IPS-20b (cell line): ENCODE data around the gene NCKAP5.

Source experiments
- H3K27ac ChIP-seq: one replicate; pipeline ENCODE4 v1.5.1; 2013; ENCODE audit warnings: low read length
- H3K27me3 ChIP-seq: 2 replicates; pipeline ENCODE4 v1.6.1; 2013; ENCODE audit warnings: mild to moderate bottlenecking, low read length, inconsistent platforms; ENCODE audit not compliant: insufficient read depth
- H3K36me3 ChIP-seq: 2 replicates; pipeline ENCODE4 v1.6.1; 2013; ENCODE audit warnings: low read depth, mild to moderate bottlenecking, inconsistent platforms, low read length, moderate library complexity; ENCODE audit not compliant: insufficient read depth
- H3K4me1 ChIP-seq: 2 replicates; pipeline ENCODE4 v1.6.1; 2013; ENCODE audit warnings: mild to moderate bottlenecking, control low read depth, inconsistent platforms, low read length, moderate library complexity; ENCODE audit not compliant: insufficient read depth
- H3K4me3 ChIP-seq: 2 replicates; pipeline ENCODE4 v1.5.1; 2013; ENCODE audit warnings: mild to moderate bottlenecking, low read length, inconsistent platforms
- H3K9ac ChIP-seq: 2 replicates; pipeline ENCODE4 v1.6.1; 2013; ENCODE audit warnings: low read depth, mild to moderate bottlenecking, inconsistent platforms, low read length, moderate library complexity
- H3K9me3 ChIP-seq: 2 replicates; pipeline ENCODE4 v1.6.1; 2013; ENCODE audit warnings: mild to moderate bottlenecking, low read depth, low read length, inconsistent platforms; ENCODE audit not compliant: insufficient read depth

Gene NCKAP5

DNA sequence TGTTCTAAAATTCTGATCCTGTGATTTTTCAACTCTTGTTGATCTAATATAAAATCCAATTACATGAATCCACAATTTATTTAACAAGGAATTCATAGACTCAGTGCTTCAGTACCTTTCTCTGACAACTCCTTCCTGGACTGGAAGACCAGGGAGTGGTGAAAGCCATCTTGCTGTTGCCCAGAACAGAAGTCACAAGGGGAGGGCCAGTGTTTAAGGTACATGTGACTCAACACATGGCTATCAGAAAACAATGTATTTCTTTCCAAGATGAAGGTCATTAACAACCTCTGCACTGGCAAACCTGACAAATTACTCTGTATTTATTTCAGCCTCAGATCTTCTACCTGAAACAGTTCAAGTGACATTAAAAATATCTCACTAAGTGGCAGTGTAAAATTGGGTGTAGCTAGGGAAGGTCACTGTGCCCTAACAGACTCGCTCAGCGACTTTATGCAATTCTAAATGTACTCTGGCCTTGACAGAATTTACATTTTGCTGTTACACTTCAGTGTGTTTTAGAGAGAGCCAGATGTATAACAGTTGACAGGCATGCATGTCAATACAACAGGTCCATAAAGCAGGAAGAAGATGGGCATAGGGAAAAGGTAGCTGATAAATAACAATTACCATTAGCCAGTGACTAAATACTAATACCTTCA, 75.4 kb downstream of the NCKAP5 start:
- Histone ChIP-seq H3K9me3 (no peaks in the 10 kb centered on the region), H3K27me3 (no peaks in the 10 kb centered on the region), H3K4me1 (peaks cover 14% of the 10 kb centered on the region; the same call in 1 of the 2 replicates), H3K36me3 (no peaks in the 10 kb centered on the region), H3K27ac (no peak overlapping the region), H3K4me3 (no peak overlapping the region), H3K9ac (no peak overlapping the region)

- Histone ChIP-seq H3K4me1 (no peaks in the 10 kb centered on the region; the same call in 1 of the 2 replicates), H3K9me3 (no peaks in the 10 kb centered on the region), H3K27ac (no peak overlapping the region), H3K4me3 (no peak overlapping the region), H3K9ac (no peak overlapping the region), H3K36me3 (no peaks in the 10 kb centered on the region), H3K27me3 (no peaks in the 10 kb centered on the region)
Observed at GRCh38 chr2:133490411-133490980, 77.8 kb downstream of the NCKAP5 start.

DNA sequence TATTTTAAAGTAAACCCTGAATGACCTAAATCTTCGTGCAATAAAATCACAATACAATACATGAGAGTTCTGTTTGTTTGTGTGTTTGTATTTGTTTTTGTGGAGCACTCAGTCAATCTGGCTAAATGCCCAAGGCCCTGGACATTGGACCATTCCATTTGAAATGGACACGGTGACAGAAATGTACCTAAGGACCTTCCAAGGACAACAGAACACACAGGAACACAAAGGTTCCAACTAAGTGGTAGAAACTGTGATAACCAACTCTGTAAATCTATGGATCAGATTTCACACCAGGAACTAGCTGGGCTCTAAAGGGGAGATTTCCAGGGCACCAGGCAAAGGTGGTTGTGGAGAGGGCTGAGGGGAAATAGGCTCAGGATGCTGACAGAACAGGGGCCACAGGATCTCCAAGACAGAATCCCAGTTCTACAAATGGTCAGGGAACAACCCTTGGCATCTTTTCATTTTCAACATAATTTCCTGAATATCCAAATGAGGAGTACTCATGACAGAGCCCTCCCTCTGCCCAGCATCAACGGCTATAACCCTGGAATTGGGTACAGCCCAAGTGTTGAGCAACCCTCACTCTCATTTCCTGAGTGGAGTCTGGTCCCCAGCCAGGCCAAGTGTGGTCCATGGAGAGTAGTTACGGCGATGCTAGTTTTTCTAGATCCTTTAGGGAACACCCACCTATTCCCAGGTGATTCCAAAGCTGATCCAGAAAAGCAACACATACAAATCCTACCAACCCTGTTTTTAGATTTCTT, 78.4 kb downstream of the NCKAP5 start:
- no peaks in the 10 kb centered on the region for H3K36me3 ChIP-seq

DNA sequence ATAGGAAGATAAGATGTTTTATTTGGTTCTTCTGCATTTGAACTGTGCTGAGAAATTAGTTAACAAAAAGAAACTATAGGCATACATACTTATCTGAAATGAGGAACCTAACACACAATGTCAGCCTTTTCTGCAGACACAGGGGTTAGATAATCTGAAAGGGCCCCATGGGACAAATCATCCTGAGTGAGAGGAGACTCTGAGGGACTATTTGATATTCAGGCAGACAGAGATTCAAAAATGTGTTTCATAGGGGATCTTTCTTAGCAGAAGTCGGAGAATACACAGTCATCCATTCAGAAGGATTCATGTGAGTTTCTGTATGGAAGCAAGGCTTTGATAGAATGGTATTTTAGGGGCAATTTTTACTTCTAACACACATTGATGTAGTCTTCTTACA, 79.1 kb downstream of the NCKAP5 start:
- H3K36me3 ChIP-seq: no peaks in the 10 kb centered on the region
- H3K4me3 ChIP-seq: no peak overlapping the region
- H3K27me3 ChIP-seq: no peaks in the 10 kb centered on the region
- no peak overlapping the region for H3K27ac ChIP-seq
- no peaks in the 10 kb centered on the region for H3K9me3 ChIP-seq
- H3K4me1 ChIP-seq: no peaks in the 10 kb centered on the region
- H3K9ac ChIP-seq: no peak overlapping the region

More for the DNA sequence above, 78.4 kb downstream of the NCKAP5 start:
- Histone ChIP-seq H3K4me1 (no peaks in the 10 kb centered on the region; the same call in 1 of the 2 replicates), H3K27ac (no peak overlapping the region), H3K4me3 (no peak overlapping the region), H3K9me3 (no peaks in the 10 kb centered on the region), H3K27me3 (no peaks in the 10 kb centered on the region), H3K9ac (no peak overlapping the region)

GRCh38 chr2:133486771-133487191, 81.5 kb downstream of the NCKAP5 start:
- H3K27me3 ChIP-seq: no peaks in the 10 kb centered on the region
- H3K36me3 ChIP-seq: no peaks in the 10 kb centered on the region
- H3K4me3 ChIP-seq: no peak overlapping the region

DNA sequence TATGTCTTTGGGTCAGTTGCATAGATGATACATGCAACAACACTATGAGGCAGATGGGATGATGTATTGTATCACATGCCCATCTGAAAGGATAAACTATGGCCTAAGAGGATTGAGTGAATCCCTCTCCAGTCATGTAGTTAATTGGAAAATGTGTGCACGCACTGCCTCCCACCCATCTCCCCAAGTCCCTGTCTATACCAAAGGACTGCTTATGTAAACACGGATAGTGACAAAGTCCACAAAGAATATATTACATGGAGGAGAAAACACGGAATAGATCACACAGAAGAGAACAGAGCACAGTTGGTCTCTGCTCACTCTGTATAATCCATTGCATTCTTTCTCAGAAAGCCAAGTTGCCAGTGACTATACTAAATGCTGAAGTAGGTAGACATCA, 82.4 kb downstream of the NCKAP5 start:
- no peak overlapping the region for H3K27ac ChIP-seq
- no peaks in the 10 kb centered on the region for H3K4me1 ChIP-seq
- no peak overlapping the region for H3K4me3 ChIP-seq
- no peaks in the 10 kb centered on the region for H3K27me3 ChIP-seq
- H3K36me3 ChIP-seq: no peaks in the 10 kb centered on the region
- no peaks in the 10 kb centered on the region for H3K9me3 ChIP-seq
- no peak overlapping the region for H3K9ac ChIP-seq

More at GRCh38 chr2:133486771-133487191, 81.5 kb downstream of the NCKAP5 start:
- H3K4me1 ChIP-seq: no peaks in the 10 kb centered on the region
- no peak overlapping the region for H3K27ac ChIP-seq
- no peak overlapping the region for H3K9ac ChIP-seq
- no peaks in the 10 kb centered on the region for H3K9me3 ChIP-seq

DNA sequence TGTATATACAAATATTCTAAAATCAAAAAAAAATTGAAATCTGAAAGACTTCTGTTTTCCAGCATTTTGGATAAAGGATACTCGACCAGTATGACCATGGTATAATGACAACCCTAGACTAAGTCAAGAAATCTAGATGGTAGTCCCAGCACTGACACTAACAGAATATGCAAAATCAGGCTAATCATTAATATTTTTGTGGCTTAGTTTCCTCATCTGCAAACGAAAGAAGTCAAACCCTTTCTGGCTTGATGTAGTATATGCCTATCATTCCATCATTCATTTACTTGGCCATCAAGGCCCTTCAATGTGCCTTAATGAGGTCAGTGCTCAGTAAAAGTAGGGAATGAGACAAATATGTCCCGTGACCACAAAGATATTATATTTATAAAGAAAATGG, 83.5 kb downstream of the NCKAP5 start:
- H3K4me1 ChIP-seq: no peaks in the 10 kb centered on the region
- no peak overlapping the region for H3K9ac ChIP-seq
- no peaks in the 10 kb centered on the region for H3K27me3 ChIP-seq
- H3K27ac ChIP-seq: no peak overlapping the region
- H3K9me3 ChIP-seq: no peaks in the 10 kb centered on the region
- no peak overlapping the region for H3K4me3 ChIP-seq
- no peaks in the 10 kb centered on the region for H3K36me3 ChIP-seq

DNA sequence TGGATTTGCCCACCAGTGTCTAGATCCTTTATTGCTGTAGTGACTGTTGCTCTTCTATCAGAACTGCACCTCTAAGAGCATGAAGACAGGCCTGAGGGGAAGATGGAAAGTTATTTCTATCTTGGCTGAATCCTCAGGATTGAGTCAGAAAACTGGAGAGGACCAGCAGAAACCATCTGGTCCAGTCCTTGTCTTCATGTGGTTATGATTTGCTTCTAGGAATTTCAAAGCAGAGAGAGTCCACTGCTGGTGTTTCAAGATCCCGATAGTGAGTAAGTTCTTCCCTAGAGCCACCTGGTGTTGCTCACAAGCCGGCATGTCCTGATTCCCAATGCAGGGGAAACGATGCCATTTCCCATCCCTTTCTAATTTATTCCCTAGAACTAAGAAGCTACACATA, 84.2 kb downstream of the NCKAP5 start:
- Histone ChIP-seq H3K9me3 (no peaks in the 10 kb centered on the region), H3K27ac (no peak overlapping the region), H3K4me3 (no peak overlapping the region), H3K27me3 (no peaks in the 10 kb centered on the region), H3K4me1 (no peaks in the 10 kb centered on the region), H3K36me3 (no peaks in the 10 kb centered on the region), H3K9ac (no peak overlapping the region)

- H3K4me1 ChIP-seq: no peaks in the 10 kb centered on the region
- no peak overlapping the region for H3K4me3 ChIP-seq
- H3K27me3 ChIP-seq: no peaks in the 10 kb centered on the region
- no peak overlapping the region for H3K27ac ChIP-seq
- H3K36me3 ChIP-seq: no peaks in the 10 kb centered on the region
- no peak overlapping the region for H3K9ac ChIP-seq
- no peaks in the 10 kb centered on the region for H3K9me3 ChIP-seq
Observed at GRCh38 chr2:133483181-133483580, 85.1 kb downstream of the NCKAP5 start.

GRCh38 chr2:133480707-133481429, 87.4 kb downstream of the NCKAP5 start:
- Histone ChIP-seq H3K4me3 (no peak overlapping the region), H3K27ac (no peak overlapping the region), H3K9me3 (no peaks in the 10 kb centered on the region), H3K9ac (no peak overlapping the region), H3K36me3 (no peaks in the 10 kb centered on the region), H3K4me1 (no peaks in the 10 kb centered on the region), H3K27me3 (no peaks in the 10 kb centered on the region)

DNA sequence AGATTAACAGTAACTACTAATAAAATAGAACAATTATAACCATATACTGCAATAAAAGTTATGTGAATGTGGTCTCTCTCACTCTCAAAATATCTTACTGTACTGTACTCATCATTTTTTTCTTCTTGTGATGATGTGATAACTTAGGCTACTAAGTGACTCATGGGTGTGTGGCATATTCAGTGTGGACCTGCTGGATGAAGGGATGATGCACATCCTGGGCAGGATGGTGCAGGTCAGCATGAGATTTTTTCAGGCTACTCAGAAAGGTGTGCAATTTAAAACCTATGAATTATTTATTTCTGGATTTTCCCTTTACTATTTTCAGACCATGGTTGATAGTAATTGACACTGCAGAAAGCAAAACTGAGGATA, 90.7 kb downstream of the NCKAP5 start:
- Histone ChIP-seq H3K27me3 (no peaks in the 10 kb centered on the region), H3K4me3 (no peak overlapping the region), H3K9ac (no peak overlapping the region), H3K36me3 (no peaks in the 10 kb centered on the region), H3K27ac (no peak overlapping the region), H3K9me3 (no peaks in the 10 kb centered on the region), H3K4me1 (no peaks in the 10 kb centered on the region)
